ENCODE measurements around the gene PROM1. TPM values are rescaled to one million over a fixed set of nuclear protein-coding genes. Genes with fewer than 3 reads are reported as not detected.
A peak's percentile ranks its signal among the peaks of the same experiment; 100 is the strongest.

Gene PROM1
- total and polyA plus RNA-seq, 2 of the 8 experiments (the other 6 are each of a cell fraction or from before 2014, with no cell fraction given) = 36.0 to 59.7 TPM

GRCh38 chr4:15961781-15962510, 121.9 kb downstream of the PROM1 start:
- FAIRE-seq = no peak
- CTCF ChIA-PET (ENCODE audit: partially characterized antibody) = interaction anchor here (0.5 to 7.6 kb wide), 25 partner anchors 8 to 1090 kb away, joined by 3 to 64 read pairs (median 4); no protein-coding TSS in a partner anchor

More at GRCh38 chr4:15961781-15962510, 121.9 kb downstream of the PROM1 start:
- H2BK15ac ChIP-seq (ENCODE audit: low read length) = no peak overlapping the region
- no peak for DNase-seq (ENCODE audit: low read depth in 1 of 2, low spot score in 2 of 2)
- H3K23ac ChIP-seq (ENCODE audit: insufficient read length) = no peak overlapping the region
- no peak overlapping the region for H2BK5ac ChIP-seq (ENCODE audit: low read depth, low read length)
- H3K4ac ChIP-seq (replicated peaks; ENCODE audit: insufficient read length, low read depth, low read length) = no peak overlapping the region
- no peak overlapping the region for H2BK12ac ChIP-seq (ENCODE audit: low read depth, low read length)
- H2BK120ac ChIP-seq (replicated peaks; ENCODE audit: low read depth, low read length) = no peak overlapping the region
- no peak overlapping the region for H3K27ac ChIP-seq (ENCODE audit: low read depth, low read length)
- H3K14ac ChIP-seq (ENCODE audit: insufficient read length) = no peak overlapping the region
- no peak overlapping the region for H3K4me3 ChIP-seq (ENCODE audit: extremely low read depth in 1 of 4, insufficient read depth in 2 of 4, low read depth in 3 of 4, low read length in 4 of 4)
- H3K18ac ChIP-seq (ENCODE audit: extremely low read depth, low read length) = no peak overlapping the region
- TF ChIP-seq NRF1 (IDR thresholded peaks at IDR 0.05; ENCODE audit: low read depth, low read length) = no peak
- no peak for TF ChIP-seq MAFK (IDR thresholded peaks at IDR 0.05; ENCODE audit: low read depth, low read length)
- no peak for TF ChIP-seq HDAC6 (IDR thresholded peaks at IDR 0.05; ENCODE audit: low read depth, low read length)
- TF ChIP-seq SP4 (IDR thresholded peaks at IDR 0.05; ENCODE audit: low read length) = no peak
- TF ChIP-seq EZH2 (IDR thresholded peaks at IDR 0.05; ENCODE audit: low read depth, low read length, severe bottlenecking) = no peak
- H3K9ac ChIP-seq (replicated peaks in 1 of 4; ENCODE audit: extremely low read depth in 1 of 4, low read depth in 3 of 4, low read length in 3 of 4) = no peak overlapping the region
- no peak overlapping the region for H3K56ac ChIP-seq (replicated peaks; ENCODE audit: insufficient read length, low read depth, low read length)
- H2AK5ac ChIP-seq (ENCODE audit: low read depth, low read length) = no peak overlapping the region
- H4K8ac ChIP-seq (ENCODE audit: extremely low read depth, insufficient read depth, low read length) = peak overlapping the region; percentile 75; the same call in 1 of the 2 replicates
- no peak overlapping the region for H2BK20ac ChIP-seq (ENCODE audit: low read length)
- H4K20me1 ChIP-seq (replicated peaks in 1 of 2; ENCODE audit: control insufficient read depth in 1 of 2, insufficient read depth in 2 of 2, low read length in 2 of 2) = no peaks in the 10 kb centered on the region
- H3K23me2 ChIP-seq (ENCODE audit: low read depth, low read length) = no peaks in the 10 kb centered on the region
- H3K4me2 ChIP-seq (ENCODE audit: insufficient read depth in 1 of 2, low read depth in 2 of 2, low read length in 2 of 2) = no peak overlapping the region
- H3K9me3 ChIP-seq (ENCODE audit: insufficient read depth in 2 of 2, low read depth in 1 of 2, low read length in 1 of 2) = 0 out of 4 replicates have a peak, but pooled peaks cover 0 to 3% of the 10 kb centered on the region in 2 experiments
- no peaks in the 10 kb centered on the region for H3K79me1 ChIP-seq (ENCODE audit: low read depth, low read length)
- no peaks in the 10 kb centered on the region for H3K79me2 ChIP-seq (ENCODE audit: control insufficient read depth in 1 of 2, insufficient read depth in 2 of 2, low read length in 2 of 2)
- no peak overlapping the region for H4K5ac ChIP-seq (ENCODE audit: insufficient read length, low read depth, low read length)
- H3K36me3 ChIP-seq (ENCODE audit: control insufficient read depth in 2 of 4, insufficient read depth in 4 of 4, low read length in 3 of 4) = no peaks in the 10 kb centered on the region
- H3K4me1 ChIP-seq (replicated peaks in 1 of 4; ENCODE audit: control insufficient read depth in 3 of 4, insufficient read depth in 4 of 4, low read length in 3 of 4) = peaks cover 0 to 4% (median 2%) of the 10 kb centered on the region in 4 experiments; a peak in 5 of 7 replicates
- H4K91ac ChIP-seq (replicated peaks; ENCODE audit: insufficient read length, low read length) = no peak overlapping the region
- no peaks in the 10 kb centered on the region for H3K27me3 ChIP-seq (replicated peaks in 1 of 4; ENCODE audit: control insufficient read depth in 3 of 4, extremely low read depth in 1 of 4, insufficient read depth in 3 of 4, low read length in 3 of 4)
- no peak overlapping the region for H2AFZ ChIP-seq (ENCODE audit: low read length)
- POLR2A ChIA-PET (ENCODE audit: partially characterized antibody) = interaction anchor here (1.4 kb wide), 1 partner anchor 11 kb away, joined by 4 read pairs; no protein-coding TSS in a partner anchor
- WGBS, 2 experiments (ENCODE audit: extremely low coverage in 1 of 2, insufficient coverage in 1 of 2, insufficient read length in 1 of 2, insufficient replicate concordance in 2 of 2, low coverage in 1 of 2, low lambda C conversion rate in 2 of 2, missing lambda C conversion rate in 1 of 2) = 83% methylated on average over 16 of the region's 16 CpGs; no CpG with 5 or more reads in 1 of the 2 experiments

Data from H1 (cell line).